ENCODE measurements around the gene GLI3.

GLI3 gene

GRCh38 chr7:42104694-42105093 lies 132.3 kb downstream of the GLI3 start:
- no peaks in the 10 kb centered on the region for H3K36me3 ChIP-seq (ENCODE audit: control insufficient read depth, insufficient read depth, low read length)
- TF ChIP-seq CTCF (IDR thresholded peaks at IDR 0.05; ENCODE audit: insufficient read depth, low read length, poor library complexity, severe bottlenecking): no peak
- no peak for DNase-seq (ENCODE audit: extremely low read depth, insufficient read length)

GRCh38 chr7:42104231-42104630 lies 132.8 kb downstream of the GLI3 start:
- H3K27me3 ChIP-seq (replicated peaks; ENCODE audit: control insufficient read depth, insufficient read depth, low read length): no peaks in the 10 kb centered on the region
- DNase-seq (ENCODE audit: extremely low read depth, insufficient read length): no peak
- no peaks in the 10 kb centered on the region for H3K36me3 ChIP-seq (ENCODE audit: control insufficient read depth, insufficient read depth, low read length)
- TF ChIP-seq CTCF (IDR thresholded peaks at IDR 0.05; ENCODE audit: insufficient read depth, low read length, poor library complexity, severe bottlenecking): no peak
- H3K4me3 ChIP-seq (replicated peaks; ENCODE audit: low read depth, low read length): no peak overlapping the region

More at GRCh38 chr7:42104694-42105093, 132.3 kb downstream of the GLI3 start:
- H3K27me3 ChIP-seq (replicated peaks; ENCODE audit: control insufficient read depth, insufficient read depth, low read length): no peaks in the 10 kb centered on the region
- no peak overlapping the region for H3K4me3 ChIP-seq (replicated peaks; ENCODE audit: low read depth, low read length)

- no peak overlapping the region for H3K4me3 ChIP-seq (replicated peaks; ENCODE audit: low read depth, low read length)
- no peak for DNase-seq (ENCODE audit: extremely low read depth, insufficient read length)
- H3K36me3 ChIP-seq (ENCODE audit: control insufficient read depth, insufficient read depth, low read length): no peaks in the 10 kb centered on the region
- H3K27me3 ChIP-seq (replicated peaks; ENCODE audit: control insufficient read depth, insufficient read depth, low read length): no peaks in the 10 kb centered on the region
- TF ChIP-seq CTCF (IDR thresholded peaks at IDR 0.05; ENCODE audit: insufficient read depth, low read length, poor library complexity, severe bottlenecking): no peak
These were observed 133.6 kb downstream of the GLI3 start for GRCh38 chr7:42103456-42103855.

GRCh38 chr7:42103020-42103419 lies 134.0 kb downstream of the GLI3 start:
- Histone ChIP-seq H3K4me3 (replicated peaks; ENCODE audit: low read depth, low read length) (no peak overlapping the region), H3K36me3 (ENCODE audit: control insufficient read depth, insufficient read depth, low read length) (no peaks in the 10 kb centered on the region), H3K27me3 (replicated peaks; ENCODE audit: control insufficient read depth, insufficient read depth, low read length) (no peaks in the 10 kb centered on the region)
- DNase-seq (ENCODE audit: extremely low read depth, insufficient read length): no peak
- TF ChIP-seq CTCF (IDR thresholded peaks at IDR 0.05; ENCODE audit: insufficient read depth, low read length, poor library complexity, severe bottlenecking): no peak

- H3K27me3 ChIP-seq (replicated peaks; ENCODE audit: control insufficient read depth, insufficient read depth, low read length): no peaks in the 10 kb centered on the region
These were observed 134.7 kb downstream of the GLI3 start for GRCh38 chr7:42102301-42102700.

More at GRCh38 chr7:42102301-42102700, 134.7 kb downstream of the GLI3 start:
- Histone ChIP-seq H3K4me3 (replicated peaks; ENCODE audit: low read depth, low read length) (no peak overlapping the region), H3K36me3 (ENCODE audit: control insufficient read depth, insufficient read depth, low read length) (no peaks in the 10 kb centered on the region)
- no peak for DNase-seq (ENCODE audit: extremely low read depth, insufficient read length)
- no peak for TF ChIP-seq CTCF (IDR thresholded peaks at IDR 0.05; ENCODE audit: insufficient read depth, low read length, poor library complexity, severe bottlenecking)

All from GM06990 (cell line).